PC-3 (cell line): ENCODE measurements around the gene POLR2C. TPM values are rescaled to one million over a fixed set of nuclear protein-coding genes. Genes with fewer than 3 reads are reported as not detected.

ENCODE experiments used
- ATAC-seq: fragments of 200-7000 bp; cut with Tn5 transposase; 2 replicates; pipeline ENCODE4 v1.9.1; 2020; ENCODE audit warnings: mild to moderate bottlenecking, moderate library complexity
- BruUV-seq: library from RNA; stranded (reverse); fragments of 400-500 nt; replicated peaks from 2 replicates; lab custom pipeline; 2021; lab: Mats Ljungman, UMichigan
- CTCF ChIA-PET: fragments of 300-600 bp; sonication (Branson Sonifier 250); formaldehyde crosslinking; loops from one replicate; lab custom pipeline; 2022; ENCODE audit warnings: antibody characterized with exemption; lab: Charles Lee
- POLR2A ChIA-PET: fragments of 300-600 bp; sonication (Branson Sonifier 250); formaldehyde crosslinking; loops from one replicate; lab custom pipeline; 2022; ENCODE audit warnings: antibody characterized with exemption; ENCODE audit not compliant: unreplicated experiment; lab: Charles Lee
- DNase-seq: peaks from one replicate; pipeline ENCODE4 v3.0.0-alpha.2; 2015
- H2AFZ ChIP-seq: fragments of 300-600 bp; sonication (generic); 2 replicates; pipeline ENCODE4 v1.6.0; 2016; ENCODE audit warnings: antibody characterized with exemption, low read length
- H3F3A ChIP-seq: fragments of 300-600 bp; sonication (generic); one replicate; pipeline ENCODE4 v1.6.0; 2017; ENCODE audit warnings: antibody characterized with exemption, low read length, control low read depth, mild to moderate bottlenecking; ENCODE audit not compliant: unreplicated experiment
- H3K27ac ChIP-seq: fragments of 300-600 bp; sonication (generic); 2 replicates; pipeline ENCODE4 v1.5.1; 2016; ENCODE audit warnings: mild to moderate bottlenecking, low read length
- H3K27me3 ChIP-seq: fragments of 300-600 bp; sonication (generic); 2 replicates; pipeline ENCODE4 v1.6.1; 2016; ENCODE audit warnings: low read length, mixed read lengths
- H3K36me3 ChIP-seq: fragments of 300-600 bp; sonication (generic); 2 replicates; pipeline ENCODE4 v1.6.1; 2016; ENCODE audit warnings: low read depth, mixed run types, low read length, mixed read lengths
- H3K4me1 ChIP-seq: fragments of 300-600 bp; sonication (generic); 2 replicates; pipeline ENCODE4 v1.5.1; 2016; ENCODE audit warnings: low read length; ENCODE audit not compliant: insufficient read depth
- H3K4me2 ChIP-seq: fragments of 300-600 bp; sonication (generic); 2 replicates; pipeline ENCODE4 v1.6.0; 2016; ENCODE audit warnings: low read length
- H3K4me3 ChIP-seq: fragments of 300-600 bp; sonication (generic); 2 replicates; pipeline ENCODE4 v1.5.1; 2016; ENCODE audit warnings: mild to moderate bottlenecking, low read length, mixed read lengths
- H3K79me2 ChIP-seq: fragments of 300-600 bp; sonication (generic); 2 replicates; pipeline ENCODE4 v1.6.1; 2017; ENCODE audit warnings: low read length, mixed read lengths
- H3K9ac ChIP-seq: fragments of 300-600 bp; sonication (generic); 2 replicates; pipeline ENCODE4 v1.6.0; 2016; ENCODE audit warnings: mild to moderate bottlenecking, low read length
- H3K9me2 ChIP-seq: fragments of 300-600 bp; sonication (generic); replicated peaks from 2 replicates; pipeline ENCODE4 v1.6.1; 2016; ENCODE audit warnings: mixed run types, low read length, mixed read lengths
- H3K9me3 ChIP-seq: fragments of 300-600 bp; sonication (generic); 2 replicates; pipeline ENCODE4 v1.6.1; 2016; ENCODE audit warnings: low read length, mixed read lengths
- H4K20me1 ChIP-seq: fragments of 300-600 bp; sonication (generic); 2 replicates; pipeline ENCODE4 v1.6.1; 2016; ENCODE audit warnings: low read length, mixed read lengths
- CTCF ChIP-seq: fragments of 300-600 bp; sonication (generic); conservative IDR thresholded peaks from 2 replicates; pipeline ENCODE4 v1.5.1; 2017; ENCODE audit warnings: antibody characterized with exemption, low read depth, mild to moderate bottlenecking, low read length
- EZH2 ChIP-seq: fragments of 300-600 bp; sonication (generic); IDR thresholded peaks from one replicate; pipeline ENCODE4 v1.6.1; 2017; ENCODE audit warnings: antibody characterized with exemption, mild to moderate bottlenecking, low read length; ENCODE audit not compliant: unreplicated experiment
- EZH2phosphoT487 ChIP-seq: fragments of 300-600 bp; sonication (generic); IDR thresholded peaks from 2 replicates; pipeline ENCODE4 v1.6.1; 2018; ENCODE audit warnings: mild to moderate bottlenecking, antibody characterized with exemption, low read length, borderline replicate concordance
- intact Hi-C: fragments of 100-400 bp; cut with micrococcal nuclease; formaldehyde crosslinking; loops from 2 replicates; pipeline ENCODE4 v1.9.0; 2023
- total RNA-seq: library from RNA; depleted of rRNA; stranded (reverse); fragments of >200 nt; gene quantifications from 2 replicates; pipeline ENCODE4 v1.2.3, GENCODE V29; 2014

Gene POLR2C
- total RNA-seq, 1 experiment from 2014 or later = 114 TPM

- ChIA-PET POLR2A (no interaction called here), CTCF (no interaction called here)
- no peak for ATAC-seq
- Histone ChIP-seq H3K36me3 (no peaks in the 10 kb centered on the region), H3K4me3 (no peak overlapping the region), H3K9me3 (no peaks in the 10 kb centered on the region), H2AFZ (no peak overlapping the region), H3K27me3 (no peaks in the 10 kb centered on the region), H3F3A (no peaks in the 10 kb centered on the region), H3K9me2 (no peaks in the 10 kb centered on the region), H3K4me1 (no peaks in the 10 kb centered on the region), H4K20me1 (no peaks in the 10 kb centered on the region), H3K4me2 (no peak overlapping the region), H3K9ac (no peak overlapping the region), H3K27ac (no peak overlapping the region), H3K79me2 (no peaks in the 10 kb centered on the region)
- no TSS peak for BruUV-seq
- intact Hi-C loops = loop anchor here (2.0 kb wide), 1 partner anchor 100 kb away; no protein-coding TSS in a partner anchor
- no peak for DNase-seq
- TF ChIP-seq EZH2phosphoT487 (no peak), CTCF (no peak), EZH2 (no peak)
These were observed 56.0 kb downstream of the POLR2C start for GRCh38 chr16:57518520-57518919.

GRCh38 chr16:57518922-57519321, 56.4 kb downstream of the POLR2C start:
- ATAC-seq (no peak), DNase-seq (no peak)
- H3K9me3 ChIP-seq = no peaks in the 10 kb centered on the region
- no peak overlapping the region for H3K9ac ChIP-seq
- no peaks in the 10 kb centered on the region for H3K79me2 ChIP-seq
- intact Hi-C loops = loop anchor here (2.0 kb wide), 1 partner anchor 100 kb away; no protein-coding TSS in a partner anchor
- no peaks in the 10 kb centered on the region for H3K9me2 ChIP-seq
- no TSS peak for BruUV-seq
- H3K4me3 ChIP-seq = no peak overlapping the region
- H3F3A ChIP-seq = no peaks in the 10 kb centered on the region
- H3K36me3 ChIP-seq = no peaks in the 10 kb centered on the region
- H3K4me2 ChIP-seq = no peak overlapping the region
- no peak overlapping the region for H3K27ac ChIP-seq
- no peaks in the 10 kb centered on the region for H3K4me1 ChIP-seq
- TF ChIP-seq EZH2 (no peak), CTCF (no peak), EZH2phosphoT487 (no peak)
- CTCF ChIA-PET = no interaction called here
- H2AFZ ChIP-seq = no peak overlapping the region
- POLR2A ChIA-PET = no interaction called here
- no peaks in the 10 kb centered on the region for H3K27me3 ChIP-seq
- H4K20me1 ChIP-seq = no peaks in the 10 kb centered on the region

- no peaks in the 10 kb centered on the region for H3F3A ChIP-seq
- H3K4me1 ChIP-seq = no peaks in the 10 kb centered on the region
- no peak overlapping the region for H3K27ac ChIP-seq
- no peaks in the 10 kb centered on the region for H3K79me2 ChIP-seq
- no peak overlapping the region for H3K4me3 ChIP-seq
- no peak overlapping the region for H3K4me2 ChIP-seq
- H4K20me1 ChIP-seq = no peaks in the 10 kb centered on the region
- no peaks in the 10 kb centered on the region for H3K9me2 ChIP-seq
- H3K36me3 ChIP-seq = no peaks in the 10 kb centered on the region
- intact Hi-C loops = loop anchor here (2.0 kb wide), 1 partner anchor 101 kb away; no protein-coding TSS in a partner anchor
- ATAC-seq (peak; percentile 90), DNase-seq (peak; percentile 64)
- POLR2A ChIA-PET = no interaction called here
- no peak overlapping the region for H3K9ac ChIP-seq
- H2AFZ ChIP-seq = no peak overlapping the region
- no peaks in the 10 kb centered on the region for H3K27me3 ChIP-seq
- TF ChIP-seq CTCF = peak; percentile 93
- no peak for TF ChIP-seq EZH2phosphoT487
- H3K9me3 ChIP-seq = no peaks in the 10 kb centered on the region
- CTCF ChIA-PET = interaction anchor here (1.0 kb wide), 1 partner anchor 97 kb away, joined by 3 read pairs; no protein-coding TSS in a partner anchor
- BruUV-seq = no TSS peak
These were observed 57.4 kb downstream of the POLR2C start for GRCh38 chr16:57519796-57520360.
